GM15510 (cell line): Measurements from ENCODE around the gene OAS3.

Source experiments
- POLR2A ChIP-seq: IDR thresholded peaks from 3 replicates; pipeline ENCODE4 v1.6.1; 2011; ENCODE audit warnings: borderline replicate concordance; ENCODE audit not compliant: insufficient read length; ENCODE audit errors: extremely low read depth

OAS3 gene

GRCh38 chr12:112937741-112938719, at the start of gene OAS3:
Gene OAS3 (plus strand): TSS chr12:112938474. CDS start chr12:112938531, 57 bp downstream.
- peak; percentile 39 for TF ChIP-seq POLR2A

- no peak for TF ChIP-seq POLR2A
Observed at GRCh38 chr12:112891093-112892024, 46.9 kb upstream of the OAS3 start.

GRCh38 chr12:112892856-112893255, 45.4 kb upstream of the OAS3 start:
- TF ChIP-seq POLR2A, result no peak

GRCh38 chr12:112894128-112894527, 44.1 kb upstream of the OAS3 start:
- no peak for TF ChIP-seq POLR2A

- TF ChIP-seq POLR2A, result no peak
Observed at GRCh38 chr12:112898380-112898779, 39.9 kb upstream of the OAS3 start.

- no peak for TF ChIP-seq POLR2A
Observed at GRCh38 chr12:112900298-112901145, 37.8 kb upstream of the OAS3 start.

GRCh38 chr12:112901271-112901670, 37.0 kb upstream of the OAS3 start:
- TF ChIP-seq POLR2A, result no peak

- no peak for TF ChIP-seq POLR2A
Observed at GRCh38 chr12:112904571-112904970, 33.7 kb upstream of the OAS3 start.

- TF ChIP-seq POLR2A, result no peak
Observed at GRCh38 chr12:112905451-112906089, 32.7 kb upstream of the OAS3 start.

- TF ChIP-seq POLR2A, result peak; percentile 83
Observed at GRCh38 chr12:112906712-112907414, 31.4 kb upstream of the OAS3 start, which contains the start of gene OAS1. Gene OAS1 (plus strand): TSS chr12:112906962. CDS start chr12:112907040, 78 bp downstream.

GRCh38 chr12:112907415-112908157, 30.7 kb upstream of the OAS3 start:
- TF ChIP-seq POLR2A, result no peak

GRCh38 chr12:112908548-112908947, 29.7 kb upstream of the OAS3 start:
- TF ChIP-seq POLR2A, result no peak
